Activated CD4-positive, alpha-beta T cell treated with anti-CD3 and anti-CD28 coated beads for 24 hours (primary cell): ENCODE measurements around the gene ARIH1.

Source experiments
- DNase-seq, 2 donors: peaks; one replicate each; pipeline ENCODE4 v3.0.0-alpha.2; 2020; ENCODE audit warnings: low read depth in 2 of 2

ARIH1 gene

DNA sequence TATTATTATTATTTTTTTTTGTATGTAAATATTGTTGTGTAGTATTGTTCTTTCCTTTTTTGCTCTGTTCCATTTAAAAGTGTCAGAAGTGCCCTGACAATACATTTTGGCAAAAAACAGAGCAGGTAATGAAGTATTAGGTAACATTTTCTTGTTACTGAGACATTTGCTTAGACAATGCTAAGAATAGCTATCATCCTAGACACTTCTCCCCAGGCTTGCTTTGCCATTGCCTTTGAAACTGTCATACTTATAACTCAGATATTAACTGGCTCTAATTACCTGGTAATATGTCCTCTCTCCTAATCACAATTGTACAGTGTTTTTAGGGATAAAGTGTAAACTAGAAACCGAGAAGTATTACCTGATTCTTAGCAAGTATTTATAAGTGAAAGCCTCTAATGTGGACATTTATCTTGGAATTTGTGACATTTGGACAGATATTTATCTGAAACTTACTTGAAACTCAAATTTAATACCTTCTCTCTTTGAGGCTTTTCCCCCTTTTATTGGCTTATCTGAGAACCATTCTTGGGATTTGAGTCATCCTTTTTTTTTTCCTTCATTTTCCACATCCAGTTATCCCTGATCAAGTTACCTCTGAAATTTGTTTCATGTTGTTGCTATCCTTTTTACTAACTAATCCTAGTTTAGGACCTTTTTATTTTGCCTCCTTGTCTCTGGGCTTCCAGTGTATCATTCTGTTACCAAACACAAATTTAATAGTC lies 13.1 kb downstream of the ARIH1 start:
- no peak for DNase-seq

DNA sequence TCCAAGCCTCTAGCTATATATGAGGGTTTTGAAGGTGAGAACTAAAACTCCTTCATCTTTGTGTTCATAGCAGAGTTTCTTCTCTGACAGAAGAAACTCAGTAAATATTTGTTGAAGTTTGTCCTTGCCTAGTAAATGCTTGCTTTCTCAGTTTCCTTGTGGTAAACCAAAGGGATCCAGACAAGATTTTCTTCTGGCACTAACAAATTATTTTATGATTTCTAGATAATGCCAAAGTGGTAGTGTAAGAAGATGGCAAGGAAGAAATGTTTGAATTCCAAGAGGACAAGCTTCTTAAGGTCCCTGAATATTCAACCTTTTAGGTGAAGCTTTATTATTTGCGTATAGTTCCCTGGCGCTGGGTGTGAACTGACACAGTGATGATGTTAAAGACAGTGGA lies 14.4 kb downstream of the ARIH1 start:
- no peak for DNase-seq

GRCh38 chr15:72489943-72490554 lies 15.9 kb downstream of the ARIH1 start:
- no peak for DNase-seq

DNA sequence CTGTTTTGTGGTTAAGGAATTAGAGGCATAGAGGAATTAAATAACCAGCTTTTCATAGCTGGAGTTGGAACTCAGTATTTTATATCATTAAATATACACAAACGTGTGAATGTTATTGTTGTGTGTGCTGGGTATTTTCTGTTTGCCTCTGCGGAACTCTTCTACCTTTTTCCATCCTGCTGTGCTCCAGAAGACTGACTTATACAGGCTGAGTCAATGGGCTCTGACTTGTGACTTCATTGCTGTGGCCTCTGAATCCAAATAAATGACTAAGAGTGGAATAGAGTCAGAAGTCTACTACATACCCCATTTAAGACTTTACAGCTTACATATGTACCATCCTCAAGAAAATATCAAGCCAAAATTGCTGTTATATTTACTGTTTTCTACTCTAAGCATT lies 17.6 kb downstream of the ARIH1 start:
- no peak for DNase-seq

DNA sequence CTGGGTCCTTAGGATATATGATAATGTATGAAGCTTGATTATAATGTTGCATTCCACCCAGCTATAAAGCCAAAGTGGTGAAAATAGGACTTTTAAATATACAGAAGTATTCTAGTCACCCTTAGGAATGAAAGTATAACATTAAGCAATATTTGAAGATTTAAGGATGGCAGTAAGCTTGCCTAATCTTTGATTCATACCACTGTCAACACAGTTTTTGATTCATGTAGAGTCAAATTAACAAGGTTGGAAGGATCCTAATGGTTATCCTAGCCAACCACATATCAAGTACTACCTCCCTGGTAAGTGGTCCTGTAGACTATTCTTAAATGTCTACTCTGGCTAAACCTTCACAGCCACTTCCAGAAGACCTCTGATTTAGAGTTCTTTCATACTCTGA lies 18.6 kb downstream of the ARIH1 start:
- DNase-seq: no peak

DNA sequence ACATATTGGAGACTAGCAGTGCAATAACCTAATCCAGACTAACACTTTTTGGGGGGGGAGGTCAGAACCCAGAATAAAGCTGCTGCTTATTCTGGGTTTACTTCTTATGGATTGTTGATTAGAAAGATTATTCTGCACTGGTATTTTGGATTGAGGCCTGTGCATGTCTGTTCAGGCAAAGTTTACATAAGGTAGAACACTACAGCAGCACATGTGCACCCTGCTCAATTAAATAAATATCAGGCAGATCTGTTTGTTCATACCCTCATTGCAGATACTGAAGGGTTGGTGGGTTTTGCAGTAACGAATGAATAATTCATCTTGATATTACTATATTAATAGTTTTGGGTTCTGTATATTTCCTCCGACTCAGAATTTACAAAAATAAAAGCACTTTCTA lies 19.1 kb downstream of the ARIH1 start:
- DNase-seq: no peak

DNA sequence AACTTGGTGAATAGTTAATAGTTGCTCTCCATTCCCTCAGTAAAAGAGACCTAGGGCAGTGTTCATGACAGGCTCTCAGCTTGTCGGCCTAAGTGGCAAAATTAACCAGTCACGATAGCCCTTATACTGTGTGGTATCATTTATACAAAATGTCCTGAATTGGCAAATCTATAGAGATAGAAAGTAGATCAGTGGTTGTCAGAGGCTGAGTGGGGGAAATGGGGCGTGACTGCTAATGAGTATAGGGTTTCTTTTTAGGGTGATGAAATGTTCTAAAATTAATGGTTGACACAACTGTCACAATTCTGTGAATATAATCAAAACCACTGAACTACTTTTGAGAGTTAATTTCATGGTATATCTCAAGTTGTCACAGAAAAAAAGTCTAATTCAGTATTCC lies 20.9 kb downstream of the ARIH1 start:
- no peak for DNase-seq

GRCh38 chr15:72496783-72497182 lies 22.7 kb downstream of the ARIH1 start:
- DNase-seq: no peak

GRCh38 chr15:72497402-72497801 lies 23.3 kb downstream of the ARIH1 start:
- DNase-seq: no peak

- no peak for DNase-seq
Measured at GRCh38 chr15:72502220-72502809, 28.2 kb downstream of the ARIH1 start.

GRCh38 chr15:72503147-72503546 lies 29.0 kb downstream of the ARIH1 start:
- no peak for DNase-seq

GRCh38 chr15:72507402-72508092 lies 33.4 kb downstream of the ARIH1 start:
- no peak for DNase-seq

DNA sequence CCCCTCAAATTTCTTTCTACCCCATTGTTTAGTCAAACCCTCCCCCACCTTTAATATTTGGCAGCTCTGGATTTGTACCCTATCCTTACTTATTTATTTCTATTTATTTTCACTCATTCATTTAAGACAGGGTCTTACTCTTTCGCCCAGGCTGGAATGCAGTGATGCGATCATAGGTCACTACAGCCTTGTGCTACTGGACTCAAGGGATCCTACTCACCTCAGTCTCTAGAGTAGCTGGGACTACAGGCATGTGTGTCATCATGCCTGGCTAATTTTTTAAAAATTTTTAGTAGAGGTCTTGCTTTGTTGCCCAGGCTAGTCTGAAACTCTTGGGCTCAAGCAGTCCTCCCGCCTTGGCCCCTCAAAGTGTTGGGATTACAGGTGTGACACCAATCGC lies 35.4 kb downstream of the ARIH1 start:
- no peak for DNase-seq

DNA sequence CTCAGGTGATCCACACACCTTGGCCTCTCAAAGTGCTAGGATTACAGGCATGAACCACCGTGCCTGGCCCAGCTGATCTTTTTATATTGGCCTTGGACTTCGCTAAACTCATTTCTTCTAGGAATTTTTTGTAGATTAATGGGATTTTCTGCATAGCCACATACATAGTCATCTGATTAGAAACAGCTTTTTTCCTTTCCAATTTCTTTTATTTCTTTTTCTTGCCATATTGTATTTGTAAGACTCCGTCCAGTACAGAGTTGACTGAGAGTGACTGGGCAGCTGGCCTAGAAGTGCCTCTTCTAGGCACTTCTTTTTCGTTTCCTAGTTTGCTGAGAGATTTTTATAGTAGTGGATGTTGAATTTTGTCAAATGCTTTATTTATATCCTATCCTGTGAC lies 37.4 kb downstream of the ARIH1 start:
- no peak for DNase-seq

DNA sequence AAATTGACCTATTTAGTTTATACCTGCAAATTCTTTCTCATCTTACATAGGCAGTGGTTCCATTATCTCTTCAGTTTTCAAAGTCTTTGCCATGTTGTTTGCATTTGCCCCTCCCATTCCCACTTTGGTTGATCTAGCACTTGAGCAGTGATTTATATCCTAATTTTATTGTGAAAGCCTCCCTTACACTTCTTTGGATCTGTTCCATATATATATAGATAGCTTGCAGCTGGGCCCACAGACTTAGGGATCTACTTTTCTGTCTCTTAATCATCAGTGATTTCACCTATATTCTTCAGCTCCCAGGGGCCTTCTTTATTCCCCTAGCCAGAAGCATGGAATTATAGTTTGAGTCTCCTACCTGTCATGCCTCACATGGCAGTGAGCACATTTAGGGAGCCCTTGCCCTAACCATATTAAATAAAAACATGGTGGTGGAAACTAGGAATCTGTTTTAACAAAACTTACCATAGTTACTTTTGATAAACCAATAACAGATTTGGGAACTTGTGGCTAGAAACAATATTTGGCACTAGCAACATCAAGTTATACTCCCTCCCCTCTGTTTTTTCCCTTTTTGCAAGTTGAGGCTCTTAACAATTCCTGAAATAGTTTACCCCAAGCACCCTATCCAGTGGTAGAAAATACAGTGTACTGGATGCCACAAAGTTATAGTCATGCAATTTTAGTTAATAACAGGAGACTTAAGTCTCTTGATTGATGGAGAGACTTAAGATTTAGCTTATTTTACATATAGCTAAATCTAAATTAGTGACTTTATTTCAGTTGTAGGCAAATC lies 41.7 kb downstream of the ARIH1 start:
- no peak for DNase-seq

DNA sequence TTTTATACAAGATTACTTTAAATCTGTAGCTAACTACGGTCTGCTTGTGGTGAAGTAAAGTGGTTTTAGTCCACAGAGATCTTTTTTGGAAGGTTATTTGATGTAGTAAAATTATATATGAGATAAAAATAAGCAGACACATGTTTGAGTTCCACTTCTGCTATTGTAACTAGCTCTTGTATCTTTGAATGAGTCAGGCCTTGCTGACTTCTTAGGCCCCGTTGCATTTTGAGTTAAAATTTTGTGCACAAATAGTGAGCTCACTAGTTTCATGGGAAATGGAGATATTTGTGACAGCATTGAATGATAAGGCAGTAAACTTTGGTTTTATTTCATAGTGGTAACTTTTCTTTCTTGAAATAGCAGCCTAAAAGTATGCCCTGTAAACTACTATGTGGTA lies 42.6 kb downstream of the ARIH1 start:
- no peak for DNase-seq

DNA sequence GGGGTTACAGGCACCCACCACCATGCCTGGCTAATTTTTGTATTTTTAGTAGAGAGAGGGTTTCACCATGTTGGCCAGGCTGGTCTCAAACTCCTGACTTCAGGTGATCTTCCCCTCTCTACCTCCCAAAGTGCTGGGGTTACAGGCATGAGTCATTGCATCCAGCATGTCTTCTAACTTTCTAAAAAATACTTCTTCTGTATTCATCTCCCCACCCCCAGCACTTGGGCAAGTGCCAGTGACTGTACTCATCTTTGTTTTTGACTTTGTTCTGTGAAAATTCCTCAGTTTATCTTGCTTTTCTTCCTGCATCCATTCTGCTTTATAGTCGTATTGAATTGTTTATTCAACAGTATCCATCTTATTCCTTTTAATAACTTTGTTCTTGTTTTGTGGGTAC lies 47.6 kb downstream of the ARIH1 start:
- DNase-seq: no peak

DNA sequence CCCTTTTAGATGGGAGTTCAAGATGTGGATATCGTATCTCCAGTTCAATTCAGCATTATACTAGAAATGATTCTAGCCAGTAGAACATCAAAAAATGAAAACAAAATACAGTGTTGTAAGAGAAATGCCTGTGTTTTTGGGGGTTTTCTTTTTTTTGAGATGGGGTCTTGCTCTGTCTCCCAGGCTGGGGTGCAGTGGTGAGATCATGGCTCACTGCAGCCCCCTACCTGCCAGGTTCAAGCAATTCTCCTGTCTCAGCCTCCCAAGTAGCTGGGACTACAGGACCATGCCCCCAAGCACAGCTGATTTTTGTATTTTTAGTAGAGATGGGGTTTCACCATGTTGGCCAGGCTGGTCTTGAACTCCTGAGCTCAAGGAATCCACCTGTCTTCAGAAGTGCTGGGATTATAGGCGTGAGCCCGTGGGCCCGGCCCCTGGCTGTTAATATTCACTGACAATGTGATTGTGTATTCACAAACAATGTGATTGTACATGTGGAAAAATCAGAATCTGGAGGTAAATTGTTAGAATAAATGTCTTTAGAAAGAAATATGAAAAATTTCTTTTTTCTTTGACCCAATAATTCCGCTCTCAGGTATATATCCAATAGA lies 59.0 kb downstream of the ARIH1 start:
- DNase-seq: no peak

DNA sequence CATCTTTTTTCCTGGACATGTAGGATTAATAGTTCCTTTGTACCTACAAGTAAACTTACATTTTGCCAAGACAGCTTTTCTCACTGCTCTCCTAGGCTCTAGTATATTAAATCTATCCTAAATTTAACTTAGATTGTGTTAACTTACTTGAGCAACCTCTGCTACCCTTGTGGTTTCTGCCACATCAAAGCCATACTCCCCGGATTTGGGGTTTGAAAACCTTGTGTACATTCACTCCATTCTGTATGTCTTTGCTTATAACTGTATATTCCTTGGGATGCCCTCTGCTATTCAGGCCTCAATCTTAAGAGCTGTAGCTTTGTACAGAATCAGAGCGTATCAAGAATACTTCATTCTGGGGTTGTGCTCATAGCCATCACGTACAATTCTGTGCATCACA lies 60.4 kb downstream of the ARIH1 start:
- DNase-seq: no peak

- no peak for DNase-seq
Measured at GRCh38 chr15:72535911-72536310, 61.8 kb downstream of the ARIH1 start.

DNA sequence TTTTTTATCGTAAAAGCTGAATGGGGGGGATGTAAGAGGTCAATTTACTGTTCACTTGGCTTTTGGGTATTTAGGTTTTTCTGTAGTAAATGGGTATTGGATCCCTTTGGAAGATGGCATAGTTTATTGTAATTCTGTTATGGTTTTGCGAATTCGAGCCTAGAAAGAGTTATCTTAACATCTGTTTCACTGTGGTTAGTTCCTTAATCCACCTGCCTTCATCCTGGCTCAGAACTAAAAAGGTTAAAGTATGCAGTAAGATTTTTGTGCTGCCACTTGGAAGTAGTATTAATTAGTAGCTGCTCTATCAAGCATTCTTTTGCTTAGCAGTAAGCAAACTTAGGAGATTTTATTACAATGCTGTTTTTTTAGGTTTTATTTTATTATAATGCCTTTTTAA lies 62.4 kb downstream of the ARIH1 start:
- DNase-seq: no peak

DNA sequence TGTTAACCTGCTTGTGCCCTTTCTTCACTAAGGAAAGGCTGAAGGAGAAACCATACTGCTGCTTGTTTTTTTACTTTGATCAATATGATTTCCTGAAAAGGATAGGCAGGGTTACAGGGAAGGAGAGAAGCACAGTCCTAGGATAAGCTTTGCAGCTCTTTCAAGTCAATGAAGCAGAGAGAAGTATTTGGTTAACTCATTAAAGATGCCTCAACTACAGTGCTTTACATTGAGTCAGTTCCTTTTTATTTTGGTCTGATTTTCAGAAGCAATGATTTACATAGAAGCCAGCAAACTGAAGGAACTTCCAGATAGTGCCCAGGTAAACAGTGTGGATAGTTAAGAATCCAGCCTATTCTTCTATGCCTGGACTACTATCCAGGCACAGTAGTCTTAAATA lies 64.8 kb downstream of the ARIH1 start:
- no peak for DNase-seq
